H1 (cell line): ENCODE data around the gene TAF11L2. TPM values are rescaled to one million over a fixed set of nuclear protein-coding genes. Genes with fewer than 3 reads are reported as not detected.
"Not testable (repeated sequence)": the region's sequence is repeated elsewhere in the genome, so short reads cannot be mapped to it uniquely, and the experiment has no call there.

ENCODE experiments used
- CTCF ChIA-PET: fragments of 300-600 bp; sonication (Branson Sonifier 250); formaldehyde crosslinking; loops from one replicate; lab custom pipeline; 2021; ENCODE audit not compliant: partially characterized antibody; lab: Charles Lee
- POLR2A ChIA-PET: fragments of 300-600 bp; sonication (Branson Sonifier 250); formaldehyde crosslinking; loops from one replicate; lab custom pipeline; 2021; ENCODE audit warnings: inconsistent platforms; ENCODE audit not compliant: partially characterized antibody; lab: Charles Lee
- DNase-seq, 2 experiments: peaks; one replicate each; pipeline versions ENCODE4 v3.0.0 to v3.0.0-alpha.2; 2010 to 2022; ENCODE audit warnings: low spot score in 2 of 2, low read depth in 1 of 2, mixed read lengths in 1 of 2
- FAIRE-seq: peaks from 2 replicates; lab custom pipeline; 2011; peaks lifted over from hg19 to GRCh38; lab: Jason Lieb, UNC
- H2AFZ ChIP-seq: 2 replicates; pipeline ENCODE4 v1.8.1; 2012; ENCODE audit warnings: low read length, inconsistent platforms
- H2AK5ac ChIP-seq: 2 replicates; pipeline ENCODE4 v1.6.1; 2013; ENCODE audit warnings: low read depth, low read length
- H2BK120ac ChIP-seq: replicated peaks from 2 replicates; pipeline ENCODE3; 2013; ENCODE audit warnings: low read depth, low read length, inconsistent platforms
- H2BK12ac ChIP-seq: 2 replicates; pipeline ENCODE4 v1.6.1; 2013; ENCODE audit warnings: low read depth, low read length
- H2BK15ac ChIP-seq: 2 replicates; pipeline ENCODE4 v1.6.1; 2013; ENCODE audit warnings: low read length
- H2BK20ac ChIP-seq: 2 replicates; pipeline ENCODE4 v1.6.1; 2013; ENCODE audit warnings: low read length
- H2BK5ac ChIP-seq: 2 replicates; pipeline ENCODE4 v1.6.1; 2013; ENCODE audit warnings: low read depth, low read length
- H3K14ac ChIP-seq: 2 replicates; pipeline ENCODE4 v1.6.1; 2013; ENCODE audit warnings: inconsistent platforms; ENCODE audit not compliant: insufficient read length
- H3K18ac ChIP-seq: 2 replicates; pipeline ENCODE4 v1.6.1; 2013; ENCODE audit warnings: low read length; ENCODE audit errors: extremely low read depth
- H3K23ac ChIP-seq: 2 replicates; pipeline ENCODE4 v1.6.1; 2013; ENCODE audit warnings: inconsistent platforms; ENCODE audit not compliant: insufficient read length
- H3K23me2 ChIP-seq: 2 replicates; pipeline ENCODE4 v1.6.1; 2013; ENCODE audit warnings: low read depth, low read length
- H3K27ac ChIP-seq: 2 replicates; pipeline ENCODE4 v1.6.1; 2011; ENCODE audit warnings: low read depth, low read length, inconsistent platforms
- H3K27me3 ChIP-seq, 4 experiments: replicated peaks in 1 of 4; 1 replicate in 1 of 4; 2 replicates in 3 of 4; pipeline versions ENCODE4 v1.6.1 to v1.8.1; 2011 to 2013; ENCODE audit warnings: low read length in 3 of 4, mild to moderate bottlenecking in 3 of 4, inconsistent platforms in 2 of 4, mixed read lengths in 2 of 4, moderate library complexity in 1 of 4; ENCODE audit not compliant: control insufficient read depth in 3 of 4, insufficient read depth in 3 of 4; ENCODE audit errors: extremely low read depth in 1 of 4
- H3K36me3 ChIP-seq, 4 experiments: 2 replicates each; pipeline versions ENCODE4 v1.6.1 to v1.8.1; 2011 to 2013; ENCODE audit warnings: mild to moderate bottlenecking in 4 of 4, low read length in 3 of 4, moderate library complexity in 2 of 4, control low read depth in 1 of 4, inconsistent platforms in 1 of 4; ENCODE audit not compliant: insufficient read depth in 4 of 4, control insufficient read depth in 2 of 4
- H3K4ac ChIP-seq: replicated peaks from 2 replicates; pipeline ENCODE3; 2013; ENCODE audit warnings: low read length, low read depth, mixed read lengths, inconsistent platforms; ENCODE audit not compliant: insufficient read length
- H3K4me1 ChIP-seq, 4 experiments: replicated peaks in 1 of 4; 1 replicate in 1 of 4; 2 replicates in 3 of 4; pipeline versions ENCODE4 v1.6.1 to v1.8.1; 2011 to 2013; ENCODE audit warnings: low read length in 3 of 4, inconsistent platforms in 2 of 4, mixed read lengths in 1 of 4; ENCODE audit not compliant: insufficient read depth in 4 of 4, control insufficient read depth in 3 of 4
- H3K4me2 ChIP-seq, 2 experiments: 2 replicates each; pipeline versions ENCODE4 v1.6.1 to v1.8.1; 2011 to 2013; ENCODE audit warnings: low read depth in 2 of 2, low read length in 2 of 2, control low read depth in 1 of 2, inconsistent platforms in 1 of 2, mild to moderate bottlenecking in 1 of 2; ENCODE audit not compliant: insufficient read depth in 1 of 2
- H3K4me3 ChIP-seq, 4 experiments: fragments of 200-600, 300-600 bp in 1 of 4; sonication (generic), shearing (Covaris generic), sonication (Bioruptor Twin) in 1 of 4; 2 replicates each; pipeline versions ENCODE4 v1.5.1 to v1.8.1; 2011 to 2016; ENCODE audit warnings: low read length in 4 of 4, low read depth in 3 of 4, control low read depth in 2 of 4, inconsistent platforms in 2 of 4, mild to moderate bottlenecking in 2 of 4, mixed read lengths in 1 of 4, moderate library complexity in 1 of 4; ENCODE audit not compliant: insufficient read depth in 2 of 4; ENCODE audit errors: extremely low read depth in 1 of 4
- H3K56ac ChIP-seq: replicated peaks from 2 replicates; pipeline ENCODE3; 2013; ENCODE audit warnings: low read depth, mild to moderate bottlenecking, mixed read lengths, low read length, inconsistent platforms; ENCODE audit not compliant: insufficient read length
- H3K79me1 ChIP-seq: 2 replicates; pipeline ENCODE4 v1.6.1; 2013; ENCODE audit warnings: low read depth, low read length, control low read depth
- H3K79me2 ChIP-seq, 2 experiments: 2 replicates each; pipeline versions ENCODE4 v1.6.1 to v1.8.1; 2012 to 2013; ENCODE audit warnings: low read length in 2 of 2, mild to moderate bottlenecking in 2 of 2, inconsistent platforms in 1 of 2; ENCODE audit not compliant: insufficient read depth in 2 of 2, control insufficient read depth in 1 of 2
- H3K9ac ChIP-seq, 4 experiments: replicated peaks in 1 of 4; 1 replicate in 1 of 4; 2 replicates in 3 of 4; pipeline versions ENCODE4 v1.6.1 to v1.8.1; 2011 to 2013; ENCODE audit warnings: low read depth in 3 of 4, low read length in 3 of 4, control low read depth in 2 of 4, mild to moderate bottlenecking in 2 of 4, moderate library complexity in 2 of 4, inconsistent platforms in 1 of 4; ENCODE audit errors: extremely low read depth in 1 of 4
- H3K9me3 ChIP-seq, 2 experiments: 2 replicates each; pipeline versions ENCODE4 v1.6.1 to v1.8.1; 2012 to 2013; ENCODE audit warnings: mild to moderate bottlenecking in 2 of 2, moderate library complexity in 2 of 2, control low read depth in 1 of 2, inconsistent platforms in 1 of 2, low read depth in 1 of 2, low read length in 1 of 2, mixed read lengths in 1 of 2; ENCODE audit not compliant: insufficient read depth in 2 of 2
- H4K20me1 ChIP-seq, 2 experiments: replicated peaks in 1 of 2; 2 replicates each; pipeline versions ENCODE3 to v1.8.1; 2011 to 2013; ENCODE audit warnings: inconsistent platforms in 2 of 2, low read length in 2 of 2, mild to moderate bottlenecking in 1 of 2; ENCODE audit not compliant: insufficient read depth in 2 of 2, control insufficient read depth in 1 of 2
- H4K5ac ChIP-seq: 2 replicates; pipeline ENCODE4 v1.6.1; 2013; ENCODE audit warnings: low read length, low read depth, mixed read lengths, inconsistent platforms; ENCODE audit not compliant: insufficient read length
- H4K8ac ChIP-seq: 2 replicates; pipeline ENCODE4 v1.8.0; 2013; ENCODE audit warnings: mild to moderate bottlenecking, moderate library complexity, low read length, inconsistent platforms; ENCODE audit not compliant: insufficient read depth; ENCODE audit errors: extremely low read depth
- H4K91ac ChIP-seq: replicated peaks from 2 replicates; pipeline ENCODE3; 2013; ENCODE audit warnings: low read length, mixed read lengths, inconsistent platforms; ENCODE audit not compliant: insufficient read length
- WGBS, 2 experiments: shearing (Covaris generic) in 1 of 2; methylation state at CpG; one replicate each; pipeline versions ENCODE4 v1.1.6 to v1.1.7; 2013 to 2015; ENCODE audit warnings: low lambda C conversion rate in 2 of 2, mixed read lengths in 2 of 2, inconsistent platforms in 1 of 2, low coverage in 1 of 2, missing lambda C conversion rate in 1 of 2; ENCODE audit not compliant: insufficient replicate concordance in 2 of 2, insufficient coverage in 1 of 2, insufficient read length in 1 of 2; ENCODE audit errors: extremely low coverage in 1 of 2, missing lambda C conversion rate in 1 of 2; 5-methylcytosine and 5-hydroxymethylcytosine counted together
- polyA plus RNA-seq, 7 experiments: library from polyadenylated mRNA; depleted of rRNA in 3 of 7; stranded (reverse) in 5 of 7; unstranded in 2 of 7; fragments of >200 nt in 5 of 7; fragments of 200-250 nt in 2 of 7; gene quantifications; 1 replicate in 5 of 7; 2 replicates in 1 of 7; 4 replicates in 1 of 7; pipeline versions ENCODE4 v1.2.1 to v1.2.3, GENCODE V29; 2011 to 2013; ENCODE audit warnings: missing spikeins in 2 of 7, mixed read lengths in 2 of 7
- small RNA-seq: library from polyadenylated mRNA; stranded (forward); fragments of <200 nt; extraction: miRNeasy Mini kit (QIAGEN cat#:217004); gene quantifications from one replicate; pipeline ENCODE3, GENCODE V24; 2013; ENCODE audit not compliant: insufficient read depth
- total RNA-seq: library from RNA; stranded (reverse); fragmentation: NEBNext Ultra II Directional; extraction: Animal tissue kit (Norgen Biotek cat#: 25700); gene quantifications from 2 replicates; pipeline ENCODE4 v1.2.1, GENCODE V29; 2021

TAF11L2 gene
- total and polyA plus RNA-seq, 2 of the 8 experiments (the other 6 are each of a cell fraction or from before 2014, with no cell fraction given), result not detected

DNA sequence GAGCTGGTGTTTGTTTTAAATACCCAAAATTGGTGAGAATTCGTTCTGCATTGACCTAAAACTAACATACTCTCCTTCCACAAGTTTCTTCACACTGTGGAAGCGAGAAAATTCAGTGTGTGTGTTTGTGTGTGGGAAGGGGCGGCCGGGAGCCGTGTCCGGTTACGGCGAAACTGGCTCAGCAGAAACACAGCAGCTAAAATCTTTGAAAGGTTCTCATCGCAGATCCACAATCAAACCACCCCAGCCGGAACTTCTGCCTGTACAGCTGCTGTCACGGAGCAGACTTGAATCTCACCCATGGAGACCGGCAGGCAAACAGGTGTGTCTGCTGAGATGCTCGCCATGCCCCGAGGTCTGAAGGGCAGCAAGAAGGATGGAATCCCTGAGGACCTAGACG, 30.3 kb downstream of the TAF11L2 start, which contains the start of gene TAF11L6:
TSS of gene TAF11L6 (plus strand) at position 301 of the 400 bp plus-strand sequence.
- H3K36me3 ChIP-seq, H2BK12ac ChIP-seq, H3K79me2 ChIP-seq, H2BK15ac ChIP-seq, H2BK20ac ChIP-seq, CTCF ChIA-PET, H3K4me2 ChIP-seq, H2AK5ac ChIP-seq, H4K8ac ChIP-seq, H3K79me1 ChIP-seq, H2AFZ ChIP-seq, H3K23ac ChIP-seq, H3K56ac ChIP-seq, H2BK120ac ChIP-seq, H4K5ac ChIP-seq, H3K23me2 ChIP-seq, H2BK5ac ChIP-seq, DNase-seq, H3K4ac ChIP-seq, H4K91ac ChIP-seq, H3K18ac ChIP-seq, H3K9me3 ChIP-seq, H3K9ac ChIP-seq, H3K4me1 ChIP-seq, H3K4me3 ChIP-seq, H3K27me3 ChIP-seq, H3K27ac ChIP-seq, POLR2A ChIA-PET, H4K20me1 ChIP-seq, FAIRE-seq, H3K14ac ChIP-seq: not testable (repeated sequence)
- WGBS, 2 experiments, result no CpG with 5 or more reads among the region's 15 CpGs

Small RNA genes within 50 kb of the gene (small RNA-seq; reads per million reads assigned to genes)
- not detected for gene AC106774.3

Other genes starting within 250 kb of the TAF11L2 start
- not detected in 2 replicates for gene TAF11L3, start 20.1 kb downstream of the TAF11L2 start, total RNA-seq
- gene TAF11L3, start 20.1 kb downstream of the TAF11L2 start, polyA plus RNA-seq (2011; rRNA removed), result not detected in 2 replicates
- gene TAF11L4, start 23.6 kb downstream of the TAF11L2 start, total RNA-seq, result not detected in 2 replicates
- gene TAF11L4, start 23.6 kb downstream of the TAF11L2 start, polyA plus RNA-seq (2011; rRNA removed), result not detected in 2 replicates
- not detected in 2 replicates for gene TAF11L5, start 27.0 kb downstream of the TAF11L2 start, total RNA-seq
- not detected in 2 replicates for gene TAF11L5, start 27.0 kb downstream of the TAF11L2 start, polyA plus RNA-seq (2011; rRNA removed)
- gene TAF11L6, start 30.4 kb downstream of the TAF11L2 start, total RNA-seq, result not detected in 2 replicates
- gene TAF11L6, start 30.4 kb downstream of the TAF11L2 start, polyA plus RNA-seq (2011; rRNA removed), result not detected in 2 replicates
- not detected in 2 replicates for gene TAF11L7, start 87.5 kb downstream of the TAF11L2 start, total RNA-seq
- not detected in 2 replicates for gene TAF11L7, start 87.5 kb downstream of the TAF11L2 start, polyA plus RNA-seq (2011; rRNA removed)
- gene TAF11L8, start 92.7 kb downstream of the TAF11L2 start, total RNA-seq, result not detected in 2 replicates
- gene TAF11L8, start 92.7 kb downstream of the TAF11L2 start, polyA plus RNA-seq (2011; rRNA removed), result not detected in 2 replicates
- gene TAF11L9, start 96.2 kb downstream of the TAF11L2 start, total RNA-seq, result not detected in 2 replicates
- not detected in 2 replicates for gene TAF11L9, start 96.2 kb downstream of the TAF11L2 start, polyA plus RNA-seq (2011; rRNA removed)
- gene TAF11L10, start 99.6 kb downstream of the TAF11L2 start, total RNA-seq, result not detected in 2 replicates
- not detected in 2 replicates for gene TAF11L10, start 99.6 kb downstream of the TAF11L2 start, polyA plus RNA-seq (2011; rRNA removed)
- not detected in 2 replicates for gene TAF11L11, start 106.0 kb downstream of the TAF11L2 start, total RNA-seq
- gene TAF11L11, start 106.0 kb downstream of the TAF11L2 start, polyA plus RNA-seq (2011; rRNA removed), result not detected in 2 replicates
- gene TAF11L12, start 112.2 kb downstream of the TAF11L2 start, total RNA-seq, result not detected in 2 replicates
- not detected in 2 replicates for gene TAF11L12, start 112.2 kb downstream of the TAF11L2 start, polyA plus RNA-seq (2011; rRNA removed)
- not detected in 2 replicates for gene TAF11L13, start 133.9 kb downstream of the TAF11L2 start, total RNA-seq
- not detected in 2 replicates for gene TAF11L13, start 133.9 kb downstream of the TAF11L2 start, polyA plus RNA-seq (2011; rRNA removed)
- gene TAF11L14, start 136.2 kb downstream of the TAF11L2 start, total RNA-seq, result not detected in 2 replicates
- gene TAF11L14, start 136.2 kb downstream of the TAF11L2 start, polyA plus RNA-seq (2011; rRNA removed), result not detected in 2 replicates